ENCODE data around the gene RNF126.
A peak's percentile ranks its signal among the peaks of the same experiment; 100 is the strongest.
"Not testable (repeated sequence)": the region's sequence is repeated elsewhere in the genome, so short reads cannot be mapped to it uniquely, and the experiment has no call there.

RNF126 gene

GRCh38 chr19:662962-663681 lies at the start of gene RNF126:
TSS of gene RNF126 (minus strand) at chr19:663214. CDS start at chr19:663121, 93 bp downstream.
- DNase-seq = peak; percentile 92

GRCh38 chr19:711254-711653 lies 48.2 kb upstream of the RNF126 start:
- no peak for DNase-seq

GRCh38 chr19:710767-711166 lies 47.8 kb upstream of the RNF126 start:
- DNase-seq = no peak

- DNase-seq = no peak
Measured at GRCh38 chr19:709965-710571, 47.1 kb upstream of the RNF126 start.

GRCh38 chr19:709196-709964 lies 46.4 kb upstream of the RNF126 start:
- DNase-seq = no peak

- DNase-seq = peak; percentile 68
Measured at GRCh38 chr19:708154-709143, 45.4 kb upstream of the RNF126 start, which contains the start of gene PALM. TSS of gene PALM (plus strand) at chr19:708935. CDS start at chr19:709147, 212 bp downstream.

- DNase-seq = no peak
Measured at GRCh38 chr19:704447-704741, 41.4 kb upstream of the RNF126 start.

GRCh38 chr19:703651-704446 lies 40.8 kb upstream of the RNF126 start:
- DNase-seq = peak; percentile 84

GRCh38 chr19:703329-703650 lies 40.3 kb upstream of the RNF126 start:
- no peak for DNase-seq

- DNase-seq = not testable (repeated sequence)
Measured at GRCh38 chr19:702847-703246, 39.8 kb upstream of the RNF126 start.

GRCh38 chr19:699885-700284 lies 36.9 kb upstream of the RNF126 start:
- not testable (repeated sequence) for DNase-seq

- DNase-seq = not testable (repeated sequence)
Measured at GRCh38 chr19:698529-698928, 35.5 kb upstream of the RNF126 start.

GRCh38 chr19:695352-695949 lies 32.4 kb upstream of the RNF126 start, which contains the start of gene PRSS57:
TSS of gene PRSS57 (minus strand) at chr19:695452. CDS start at chr19:695430, 22 bp downstream.
- DNase-seq = no peak

- no peak for DNase-seq
Measured at GRCh38 chr19:694481-695351, 31.7 kb upstream of the RNF126 start.

- DNase-seq = no peak
Measured at GRCh38 chr19:690203-690602, 27.2 kb upstream of the RNF126 start.

- no peak for DNase-seq
Measured at GRCh38 chr19:688992-689391, 26.0 kb upstream of the RNF126 start.

- DNase-seq = no peak
Measured at GRCh38 chr19:688214-688613, 25.2 kb upstream of the RNF126 start.

- no peak for DNase-seq
Measured at GRCh38 chr19:687569-688166, 24.7 kb upstream of the RNF126 start.

- DNase-seq = no peak
Measured at GRCh38 chr19:686589-687297, 23.7 kb upstream of the RNF126 start.

All from islet precursor cell (in vitro differentiated cells).